GM12892 (cell line): ENCODE data around the gene YIPF2.

Experiments
- DNase-seq: peaks from one replicate; pipeline ENCODE4 v3.0.0; 2011; ENCODE audit not compliant: insufficient read length
- FAIRE-seq: peaks from 2 replicates; lab custom pipeline; 2011; peaks lifted over from hg19 to GRCh38; lab: Jason Lieb, UNC
- POLR2A ChIP-seq: IDR thresholded peaks from 2 replicates; pipeline ENCODE4 v1.6.1; 2011; ENCODE audit warnings: low read depth, low read length, control low read depth
- POLR2AphosphoS5 ChIP-seq: IDR thresholded peaks from 2 replicates; pipeline ENCODE4 v1.6.1; 2011; ENCODE audit warnings: low read depth, low read length, control low read depth
- TAF1 ChIP-seq: IDR thresholded peaks from 2 replicates; pipeline ENCODE4 v1.6.1; 2011; ENCODE audit warnings: low read depth, mild to moderate bottlenecking, control low read depth, low read length, borderline replicate concordance

The YIPF2 gene

DNA sequence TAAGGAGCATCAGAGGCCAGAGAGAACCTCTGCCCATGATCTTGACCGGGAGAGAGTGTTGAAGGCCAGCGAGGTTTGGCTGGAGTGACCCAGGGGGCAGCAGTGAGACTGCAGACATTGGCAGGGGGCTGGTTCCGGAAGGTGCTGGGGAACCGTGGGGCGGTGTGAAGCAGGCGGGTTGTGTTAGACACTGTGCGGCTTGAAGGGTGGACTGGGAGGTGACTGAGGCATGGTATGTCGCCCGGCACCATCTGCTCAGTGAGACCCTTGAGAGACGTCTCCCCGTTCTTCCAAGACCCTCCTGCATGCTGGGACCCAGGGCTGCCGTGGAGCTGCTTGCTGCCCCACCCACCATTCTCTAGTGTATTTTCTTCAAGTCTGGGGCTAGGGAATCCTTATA lies 32.5 kb downstream of the YIPF2 start:
- TF ChIP-seq TAF1 (no peak), POLR2AphosphoS5 (no peak), POLR2A (no peak)
- DNase-seq (no peak), FAIRE-seq (no peak)

DNA sequence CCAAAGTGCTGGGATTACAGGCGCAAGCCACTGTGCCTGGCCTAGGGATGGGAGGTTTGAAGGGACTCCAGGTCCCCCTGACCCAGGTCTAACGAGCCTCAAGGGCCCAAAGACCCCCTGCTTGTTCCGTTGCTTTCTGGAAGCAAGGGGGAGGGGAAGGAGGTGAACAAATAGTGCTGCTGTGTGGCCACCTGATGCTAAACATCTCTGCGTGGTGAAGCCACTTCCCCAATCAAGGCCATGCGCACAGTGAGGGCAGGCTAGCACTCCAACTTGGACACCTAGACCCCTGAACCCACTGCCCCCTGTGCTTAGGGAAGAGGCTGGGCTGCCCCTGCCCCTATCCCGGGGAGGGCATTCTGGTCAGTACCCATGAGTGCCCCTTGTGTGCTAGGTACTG lies 33.1 kb downstream of the YIPF2 start:
- DNase-seq (no peak), FAIRE-seq (no peak)
- no peak for TF ChIP-seq TAF1
- no peak for TF ChIP-seq POLR2A
- TF ChIP-seq POLR2AphosphoS5: no peak

DNA sequence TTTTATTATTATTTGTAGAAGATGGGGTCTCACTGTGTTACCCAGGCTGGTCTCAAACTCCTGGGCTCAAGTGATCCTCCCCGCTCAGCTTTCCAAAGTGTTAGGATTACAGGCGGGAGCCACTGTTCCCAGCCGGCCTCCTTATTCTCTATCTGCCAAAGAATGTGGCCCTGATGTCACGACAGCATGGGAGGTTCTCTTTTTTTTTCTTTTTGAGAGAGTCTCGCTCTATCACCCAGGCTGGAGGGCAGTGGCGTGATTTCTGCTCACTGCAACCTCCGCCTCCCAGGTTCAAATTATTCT lies 33.6 kb downstream of the YIPF2 start:
- TF ChIP-seq POLR2AphosphoS5 (no peak), POLR2A (no peak), TAF1 (no peak)
- no peak for DNase-seq
- FAIRE-seq: no peak

DNA sequence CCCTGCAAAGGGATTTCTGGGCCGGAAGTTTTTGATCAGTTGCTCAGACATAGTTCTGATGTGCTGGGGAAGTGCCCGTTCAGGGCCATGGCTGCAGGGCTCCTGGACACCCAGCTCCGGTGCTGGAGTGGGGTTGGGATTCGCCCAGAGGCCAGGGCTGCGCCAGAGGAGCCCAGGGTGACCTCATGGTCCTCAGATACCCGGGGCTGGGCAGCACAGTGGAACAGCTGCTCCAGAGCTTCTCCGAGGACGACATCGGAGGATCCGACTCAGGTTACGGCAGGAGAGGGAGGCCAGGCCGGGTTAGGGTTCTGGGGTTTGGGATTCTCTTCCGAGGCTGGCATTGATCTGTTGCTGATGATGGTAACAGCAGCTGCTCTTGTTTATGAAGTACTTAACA lies 36.2 kb downstream of the YIPF2 start:
- FAIRE-seq: no peak
- DNase-seq: no peak

DNA sequence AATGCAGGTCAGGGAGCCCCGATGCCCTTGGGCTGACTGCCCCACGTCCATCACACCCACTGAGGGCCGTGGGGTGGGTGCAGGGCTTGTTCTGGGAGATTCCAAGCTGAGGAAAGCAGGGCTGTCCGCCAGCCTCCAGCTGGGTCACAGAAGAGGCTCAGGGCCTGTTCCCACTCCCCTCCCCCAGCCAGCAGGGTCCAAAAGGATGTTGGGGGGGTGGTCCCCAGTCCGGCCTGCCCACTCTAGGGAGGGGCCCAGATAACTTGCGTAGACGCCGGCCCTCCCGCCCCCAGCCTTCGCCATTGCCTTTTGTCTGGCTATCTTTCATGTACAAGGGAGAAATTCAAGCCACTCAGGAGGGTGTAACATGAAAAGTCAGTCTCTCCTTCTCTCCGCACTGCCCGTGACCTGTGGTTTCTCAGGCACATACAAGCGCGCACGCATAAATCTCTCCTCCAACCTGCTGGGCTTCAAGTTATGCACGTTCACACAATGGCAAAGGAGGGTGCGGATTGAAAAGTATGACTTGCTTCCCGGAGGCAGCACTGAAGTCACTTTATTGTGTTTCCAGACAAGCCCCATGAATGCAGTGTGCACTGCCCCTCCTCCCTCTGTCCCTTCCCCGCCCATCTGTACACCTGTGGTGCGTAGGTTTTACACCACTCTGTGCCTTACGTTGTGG lies 36.9 kb downstream of the YIPF2 start:
- DNase-seq (no peak), FAIRE-seq (peak; percentile 36)
- TF ChIP-seq TAF1 (no peak), POLR2A (no peak)

More for the DNA sequence above, 36.2 kb downstream of the YIPF2 start:
- TF ChIP-seq POLR2AphosphoS5: no peak
- no peak for TF ChIP-seq TAF1
- no peak for TF ChIP-seq POLR2A

DNA sequence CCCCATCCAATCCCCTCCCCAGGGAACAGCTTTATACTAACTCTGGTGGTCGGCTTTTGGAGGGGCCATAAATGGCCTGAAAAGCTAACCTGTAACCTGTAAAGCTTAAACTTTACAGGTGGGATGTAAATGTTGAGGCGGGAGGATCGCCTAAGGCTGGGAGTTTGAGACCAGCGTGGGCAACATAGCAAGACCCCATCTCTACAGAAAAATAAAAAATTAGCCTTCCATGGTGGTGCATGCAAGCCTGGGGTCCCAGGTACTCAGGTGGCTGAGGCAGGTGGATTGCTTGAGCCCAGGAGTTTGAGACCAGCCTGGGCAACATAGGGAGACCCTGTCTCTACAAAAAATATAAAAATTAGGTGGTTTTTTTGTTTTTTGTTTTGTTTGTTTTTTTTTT lies 38.6 kb downstream of the YIPF2 start:
- no peak for TF ChIP-seq POLR2AphosphoS5
- no peak for TF ChIP-seq POLR2A
- TF ChIP-seq TAF1: no peak
- no peak for DNase-seq
- FAIRE-seq: no peak

DNA sequence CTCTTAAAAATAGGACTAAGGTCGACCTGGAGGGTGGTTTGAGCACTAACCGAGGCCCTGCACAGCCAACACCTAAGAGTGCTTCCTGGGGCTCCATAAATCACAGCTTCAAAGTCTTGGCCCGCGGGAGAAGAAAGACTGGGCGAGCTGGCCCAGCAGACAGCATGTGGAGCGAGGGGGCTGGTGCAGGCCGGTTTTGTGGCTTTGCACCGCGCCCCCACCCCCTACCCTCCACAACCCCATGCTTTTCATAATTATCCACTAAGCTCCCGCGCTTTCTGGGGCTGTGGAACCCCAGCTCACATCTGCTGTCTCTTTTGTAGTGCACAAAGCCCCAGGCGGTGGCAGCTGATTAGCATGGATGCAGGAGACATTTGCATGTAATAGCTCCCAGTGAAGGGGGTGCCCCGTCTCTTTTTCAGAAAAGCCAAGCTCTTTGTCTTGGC lies 40.0 kb downstream of the YIPF2 start:
- FAIRE-seq (peak; percentile 78), DNase-seq (no peak)
- TF ChIP-seq POLR2A (no peak), POLR2AphosphoS5 (no peak), TAF1 (no peak)

DNA sequence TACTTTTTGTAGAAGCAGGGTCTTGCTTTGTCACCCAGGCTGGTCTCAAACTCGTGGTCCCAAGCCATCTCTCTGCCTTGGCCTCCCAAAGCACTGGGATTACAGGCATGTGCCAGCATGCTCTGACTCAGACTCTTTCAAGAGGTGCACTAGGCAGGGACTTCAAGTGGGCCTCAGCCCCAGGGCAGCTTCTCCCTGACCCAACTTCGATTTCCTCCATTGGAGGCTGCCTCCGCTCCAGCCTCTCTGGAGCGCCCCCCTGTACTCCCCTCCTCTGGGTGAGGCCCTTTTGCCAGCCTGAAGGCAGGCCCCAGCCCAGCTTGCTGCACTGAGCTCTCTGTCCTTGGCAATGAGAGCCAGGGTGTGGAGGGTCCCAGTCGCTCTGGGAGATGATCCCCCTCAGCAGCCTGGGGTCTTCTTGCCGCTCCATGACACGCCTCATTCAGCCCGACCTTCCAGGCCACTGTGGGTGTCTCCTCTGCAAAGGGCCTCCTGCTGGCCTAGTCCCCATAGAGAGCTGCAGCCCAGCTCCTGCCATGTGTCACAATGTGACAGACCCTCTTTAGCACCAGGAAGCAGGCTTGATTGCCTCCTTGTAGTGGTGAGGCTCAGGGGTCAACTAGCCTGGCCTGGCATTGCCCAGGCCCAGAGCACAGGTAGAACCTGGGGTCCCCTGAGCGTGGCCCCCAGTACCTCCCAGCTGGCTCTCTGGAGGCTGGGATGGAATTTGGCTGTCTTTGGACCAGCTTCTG lies 40.6 kb downstream of the YIPF2 start:
- DNase-seq: no peak
- TF ChIP-seq POLR2A (no peak), TAF1 (no peak), POLR2AphosphoS5 (no peak)
- FAIRE-seq: no peak

DNA sequence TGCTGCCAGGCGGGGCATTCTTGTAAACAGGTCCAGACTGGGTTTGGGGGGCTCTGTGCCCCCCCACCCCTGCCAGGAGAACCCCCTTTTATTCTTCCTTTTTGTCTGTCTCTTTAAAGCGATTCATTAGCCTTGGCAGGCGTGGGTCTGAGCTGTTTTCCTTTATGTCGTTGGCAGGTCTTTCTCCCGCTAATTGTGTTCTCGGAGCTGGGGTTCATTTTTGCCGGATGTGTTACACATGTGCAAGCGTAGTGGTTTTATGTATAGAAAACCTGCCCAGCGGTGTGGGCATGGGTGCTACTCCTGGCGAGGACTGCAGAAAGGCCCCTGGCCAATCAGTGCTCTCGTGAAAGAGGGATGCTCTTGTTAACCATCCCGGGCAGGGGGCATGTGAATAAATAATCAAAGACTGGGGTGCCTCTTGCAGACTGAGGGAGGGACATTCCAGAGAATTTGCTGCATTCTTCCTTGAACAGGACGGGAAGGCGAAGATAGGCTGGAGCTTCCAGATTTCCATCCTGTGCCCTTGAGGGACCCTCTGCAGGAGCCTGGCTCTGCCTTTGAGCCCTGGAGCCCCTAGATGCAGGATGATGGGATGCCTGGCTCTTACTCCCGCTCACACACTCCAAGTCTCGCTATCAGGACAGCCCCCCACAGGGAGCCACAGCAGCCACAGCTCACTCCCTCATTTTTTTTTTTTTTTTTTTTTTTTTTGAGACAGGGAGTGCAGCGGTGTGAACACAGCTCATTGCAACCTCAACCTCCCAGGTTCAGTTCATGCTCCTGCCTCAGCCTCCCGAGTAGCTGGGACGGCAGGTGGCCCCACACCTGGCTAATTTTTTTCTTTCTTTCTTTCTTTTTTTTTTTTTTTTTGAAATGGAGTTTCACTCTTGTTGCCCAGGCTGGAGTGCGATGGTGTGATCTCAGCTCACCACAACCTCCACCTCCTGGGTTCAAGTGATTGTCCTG lies 43.0 kb downstream of the YIPF2 start:
- TF ChIP-seq TAF1: no peak
- TF ChIP-seq POLR2AphosphoS5: no peak
- no peak for TF ChIP-seq POLR2A
- DNase-seq: no peak
- no peak for FAIRE-seq

DNA sequence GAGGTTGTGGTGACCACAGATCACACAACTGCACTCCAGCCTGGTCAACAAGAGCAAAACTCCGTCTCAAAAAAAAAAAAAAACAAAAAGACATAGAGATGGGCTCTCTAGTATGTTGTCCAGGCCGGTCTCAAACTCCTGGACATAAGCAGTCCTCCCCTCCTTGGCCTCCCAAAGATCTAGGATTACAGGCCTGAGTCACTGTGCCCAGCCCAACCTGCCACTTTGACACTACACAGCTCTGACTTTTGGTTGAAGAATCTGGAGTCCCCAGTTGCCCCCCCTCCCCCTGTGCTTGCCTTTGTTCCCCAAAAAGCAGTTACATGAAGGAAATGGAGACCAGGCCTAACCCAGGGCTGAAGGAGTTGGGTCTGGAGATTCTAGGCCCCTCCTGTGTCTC lies 44.2 kb downstream of the YIPF2 start:
- no peak for DNase-seq
- no peak for FAIRE-seq

DNA sequence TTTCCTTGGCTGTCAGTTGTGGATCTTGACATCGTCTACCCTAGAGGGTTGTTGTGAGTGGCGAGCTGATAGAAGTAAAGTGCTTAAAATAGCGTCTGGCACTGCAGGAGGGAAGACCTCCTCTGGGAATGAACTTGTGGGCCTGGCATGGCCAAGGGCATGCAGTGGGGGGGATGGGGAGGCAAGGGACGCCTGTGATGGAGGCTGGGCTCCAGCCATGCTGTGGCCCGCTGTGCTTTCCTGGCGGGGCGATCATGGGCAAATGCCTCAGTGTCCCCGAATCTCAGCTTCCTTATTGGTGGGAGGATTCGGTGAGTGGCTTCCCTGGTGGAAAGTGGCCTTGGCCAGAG lies 46.4 kb downstream of the YIPF2 start:
- TF ChIP-seq POLR2AphosphoS5 (no peak), POLR2A (no peak), TAF1 (no peak)
- DNase-seq (no peak), FAIRE-seq (no peak)

More for the DNA sequence above, 44.2 kb downstream of the YIPF2 start:
- no peak for TF ChIP-seq POLR2AphosphoS5
- no peak for TF ChIP-seq TAF1
- TF ChIP-seq POLR2A: no peak
